HG03139 (cell line): ENCODE measurements around the gene ICA1L.

ENCODE experiments used
- ATAC-seq: cut with Tn5 transposase; IDR thresholded peaks from one replicate; pipeline ENCODE4 v1.9.1; 2021; ENCODE audit not compliant: unreplicated experiment

ICA1L gene

DNA sequence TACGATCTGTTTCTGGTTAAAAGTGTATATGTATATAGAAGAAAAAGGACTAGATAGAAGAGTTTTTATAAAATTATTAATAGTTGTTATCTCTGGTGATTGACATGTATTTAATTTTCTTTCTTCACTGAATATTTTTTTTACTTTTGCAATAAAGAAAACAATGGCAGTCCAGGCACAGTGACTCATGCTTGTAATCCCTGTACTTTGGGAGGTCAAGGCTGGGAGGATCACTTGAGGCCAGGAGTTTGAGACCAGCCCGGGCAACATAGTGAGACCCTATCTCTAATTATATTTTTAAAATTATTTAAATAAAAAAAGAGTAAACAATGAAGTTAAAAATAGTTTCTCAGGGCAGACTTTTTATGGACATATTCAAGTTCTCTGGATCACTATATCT, 122.1 kb downstream of the ICA1L start:
- ATAC-seq = no peak

DNA sequence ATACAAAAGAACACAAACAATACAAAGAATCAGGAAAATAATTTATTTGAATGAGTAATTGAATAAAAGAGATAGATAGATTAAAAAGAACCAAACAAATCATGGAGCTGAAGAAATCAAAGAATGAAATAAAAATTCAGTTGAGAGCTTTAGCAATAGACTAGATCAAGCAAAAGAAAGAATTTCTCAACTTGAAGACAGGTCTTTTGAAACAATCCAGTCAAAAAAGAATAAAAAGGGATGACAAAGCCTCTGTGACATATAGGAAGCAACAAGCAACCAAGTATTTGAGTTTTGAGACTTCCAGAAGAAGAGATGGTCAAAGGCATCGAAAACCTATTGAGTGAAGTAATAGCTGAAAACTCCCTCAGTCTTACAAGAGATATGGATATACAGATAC, 128.0 kb downstream of the ICA1L start:
- no peak for ATAC-seq

DNA sequence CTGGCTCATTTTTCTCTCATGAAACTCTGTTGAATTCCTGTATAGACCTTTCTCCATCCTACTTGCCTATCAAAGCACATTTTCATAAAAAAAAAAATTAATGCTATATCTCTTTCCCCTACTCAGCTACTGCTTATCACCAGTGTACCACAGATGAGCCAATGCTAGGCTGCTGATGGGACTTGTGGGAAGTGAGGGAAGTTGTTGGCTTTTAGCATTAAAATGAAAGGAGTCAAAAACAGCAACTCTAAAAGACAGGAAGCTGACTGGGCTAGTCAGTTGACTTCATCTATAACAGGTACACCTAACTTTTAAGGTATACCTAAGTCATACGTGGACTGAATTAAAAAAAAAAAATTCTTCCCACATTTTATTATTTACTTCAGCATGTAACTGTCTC, 134.7 kb downstream of the ICA1L start:
- ATAC-seq = no peak

- ATAC-seq = no peak
Measured at GRCh38 chr2:202726070-202726469, 145.5 kb downstream of the ICA1L start.

DNA sequence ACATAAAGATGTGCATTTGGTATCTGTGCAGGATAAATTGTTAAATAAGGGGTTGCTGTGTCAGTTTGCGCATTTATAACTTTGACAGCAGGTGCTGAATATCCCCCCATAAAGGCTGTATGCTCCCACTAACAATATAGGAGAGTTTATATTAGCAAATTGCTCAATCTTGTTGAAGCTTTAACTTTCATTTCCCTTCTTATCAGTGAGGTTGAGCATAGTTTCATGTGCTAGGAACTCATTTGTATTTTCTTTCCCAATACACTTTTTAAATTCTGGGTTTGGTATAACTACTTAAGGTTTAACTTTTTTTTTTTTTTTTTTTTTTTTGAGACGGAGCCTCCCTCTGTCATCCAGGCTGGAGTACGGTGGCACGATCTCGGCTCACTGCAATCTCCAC, 147.8 kb downstream of the ICA1L start:
- ATAC-seq = no peak
